GM19351 (cell line): Measurements from ENCODE around the gene RBM47.

Experiments
- ATAC-seq: cut with Tn5 transposase; IDR thresholded peaks from one replicate; pipeline ENCODE4 v1.9.1; 2021; ENCODE audit warnings: mild to moderate bottlenecking, moderate library complexity; ENCODE audit not compliant: unreplicated experiment

Gene RBM47

DNA sequence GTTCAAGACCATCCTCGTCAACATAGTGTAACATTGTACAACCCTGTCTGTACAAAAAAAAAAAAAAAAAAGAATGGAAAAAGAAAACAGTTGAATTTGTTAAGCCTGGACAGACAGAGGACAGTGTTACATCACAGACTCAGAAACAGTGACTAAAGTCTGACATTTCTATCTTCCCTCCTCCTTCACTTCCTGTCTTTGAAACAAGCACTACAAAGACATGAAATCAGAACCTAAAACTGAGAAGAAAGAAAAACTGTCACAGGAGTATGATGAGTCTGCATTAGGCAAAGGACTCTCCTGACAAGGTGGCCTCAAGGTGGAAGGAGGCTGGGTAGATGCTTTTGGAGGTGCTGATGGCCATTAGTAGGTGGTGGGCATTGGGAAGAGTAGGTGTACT lies 126.7 kb downstream of the RBM47 start:
- ATAC-seq: peak; percentile 64

DNA sequence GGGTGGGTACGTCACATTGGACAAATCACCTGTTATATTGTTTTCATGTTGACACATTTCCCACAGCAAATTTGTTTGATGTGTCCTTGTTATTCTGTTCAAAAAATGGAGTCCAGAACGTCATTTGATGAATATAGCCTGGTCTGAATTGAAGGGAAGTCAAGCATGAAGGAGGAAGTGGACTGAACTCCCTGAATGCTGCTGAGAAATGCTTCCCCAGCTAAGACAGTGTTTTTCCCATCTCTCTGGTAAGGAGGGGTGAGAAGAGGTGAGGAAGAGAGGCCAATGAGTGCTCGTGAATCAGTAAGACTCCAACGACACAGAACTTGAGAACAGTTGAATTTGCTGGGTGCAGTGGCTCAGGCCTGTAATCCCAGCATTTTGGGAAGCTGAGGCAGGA lies 127.4 kb downstream of the RBM47 start:
- ATAC-seq: no peak

DNA sequence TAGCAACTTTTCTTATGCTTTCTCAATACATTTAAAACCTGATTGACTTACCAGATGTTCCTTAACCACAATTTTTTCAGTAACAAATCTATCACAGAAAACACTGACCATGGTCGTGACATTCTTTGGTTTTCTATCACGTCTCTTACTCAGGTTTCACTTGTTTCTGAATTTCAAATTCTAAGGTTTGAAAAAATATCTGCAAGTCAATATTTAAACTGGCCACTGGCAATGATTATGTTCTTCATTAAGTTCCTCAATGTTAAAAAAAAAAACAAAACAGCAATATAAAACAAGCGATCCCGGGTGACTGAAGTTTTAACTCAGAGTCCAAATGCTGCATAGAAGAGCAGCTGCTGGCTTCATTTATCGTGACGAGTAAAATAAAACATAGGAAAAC lies 128.9 kb downstream of the RBM47 start:
- ATAC-seq: no peak

- no peak for ATAC-seq
Observed at GRCh38 chr4:40493160-40493559, 136.5 kb downstream of the RBM47 start.

DNA sequence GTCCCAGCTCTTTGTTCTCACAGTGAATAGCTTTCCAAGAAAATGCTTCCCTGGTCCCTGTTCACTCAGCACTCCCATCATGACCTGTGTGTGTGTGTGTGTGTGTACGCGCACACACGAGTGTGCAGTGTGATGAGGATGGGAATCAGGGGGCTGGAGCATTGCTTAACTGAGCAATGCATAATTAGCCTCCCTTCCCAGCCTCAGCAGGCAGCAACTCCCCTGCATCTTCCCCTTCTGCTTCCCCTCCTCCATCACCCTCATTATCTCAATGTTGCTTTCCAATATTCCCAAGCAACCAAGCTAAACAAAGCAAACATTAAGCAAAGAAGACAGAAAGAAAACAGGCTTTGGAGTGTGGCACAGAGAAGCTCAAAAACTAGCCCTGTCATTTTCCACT lies 137.0 kb downstream of the RBM47 start:
- ATAC-seq: no peak

GRCh38 chr4:40490481-40490880 lies 139.2 kb downstream of the RBM47 start:
- ATAC-seq: no peak

GRCh38 chr4:40489961-40490360 lies 139.7 kb downstream of the RBM47 start:
- ATAC-seq: no peak

GRCh38 chr4:40486534-40486933 lies 143.1 kb downstream of the RBM47 start:
- ATAC-seq: no peak

DNA sequence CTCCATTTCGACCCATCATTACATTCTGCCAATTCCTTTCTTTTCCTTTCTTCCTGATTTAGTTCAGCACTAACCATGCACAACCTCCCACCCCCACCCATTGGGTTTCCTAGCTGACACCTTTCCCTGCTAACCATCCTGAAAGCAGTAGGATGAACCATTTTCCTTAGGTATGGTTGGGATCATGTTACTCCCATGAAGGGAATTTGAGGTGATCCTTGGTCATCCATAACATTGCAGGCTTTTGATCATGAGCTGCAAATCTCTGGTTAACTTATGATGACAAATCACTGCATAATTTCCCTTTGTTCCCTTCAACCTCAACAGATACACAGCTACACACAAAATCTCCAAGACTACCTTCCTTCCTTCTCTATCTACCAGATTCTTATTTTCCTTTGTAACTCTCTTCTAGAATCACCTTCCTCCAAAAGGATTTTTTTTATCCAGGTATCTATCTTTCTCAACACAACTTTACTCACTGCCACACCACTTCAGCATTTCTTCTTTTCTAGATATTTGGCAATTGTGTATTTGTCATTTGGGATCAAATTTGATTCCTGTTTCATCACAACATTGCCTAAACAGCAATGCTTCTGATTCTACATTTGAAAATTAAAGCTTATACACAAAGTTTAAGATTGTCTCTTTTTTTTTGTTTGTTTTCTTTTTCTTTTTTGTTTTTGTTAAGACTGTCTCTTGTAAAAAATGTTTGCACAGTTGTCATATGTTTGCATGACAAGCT lies 145.1 kb downstream of the RBM47 start:
- ATAC-seq: no peak

DNA sequence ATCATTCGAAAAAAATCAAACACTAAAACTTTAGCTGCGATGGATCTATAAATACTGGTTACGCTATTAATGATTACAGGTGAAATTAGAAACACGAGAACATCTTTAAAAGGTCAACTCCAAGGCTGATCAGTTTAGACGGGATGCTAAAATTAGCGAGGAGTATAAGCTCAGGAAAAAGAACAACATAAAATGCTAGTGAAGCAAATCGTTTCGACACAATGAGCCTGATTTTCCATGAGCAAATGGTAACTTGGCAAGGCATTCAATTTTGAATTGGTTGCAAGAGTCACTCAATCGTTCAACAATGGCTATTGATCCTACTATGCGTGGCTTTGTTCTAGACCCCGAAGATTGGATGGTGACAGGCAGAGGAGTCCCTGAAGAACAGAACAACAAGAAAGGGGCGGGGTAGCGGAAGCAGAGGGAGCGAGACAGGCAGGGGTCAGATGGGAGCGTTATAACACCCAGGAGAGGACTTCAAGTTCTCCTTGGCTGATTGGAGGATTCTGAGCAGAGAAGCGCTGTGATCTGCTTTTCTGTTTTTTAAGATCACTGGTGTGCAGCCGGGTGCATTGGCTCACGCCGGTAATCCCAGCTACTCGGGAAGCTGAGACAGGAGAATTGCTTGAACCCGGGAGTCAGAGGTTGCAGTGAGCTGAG lies 146.5 kb downstream of the RBM47 start:
- ATAC-seq: no peak

GRCh38 chr4:40481977-40482376 lies 147.7 kb downstream of the RBM47 start:
- no peak for ATAC-seq

DNA sequence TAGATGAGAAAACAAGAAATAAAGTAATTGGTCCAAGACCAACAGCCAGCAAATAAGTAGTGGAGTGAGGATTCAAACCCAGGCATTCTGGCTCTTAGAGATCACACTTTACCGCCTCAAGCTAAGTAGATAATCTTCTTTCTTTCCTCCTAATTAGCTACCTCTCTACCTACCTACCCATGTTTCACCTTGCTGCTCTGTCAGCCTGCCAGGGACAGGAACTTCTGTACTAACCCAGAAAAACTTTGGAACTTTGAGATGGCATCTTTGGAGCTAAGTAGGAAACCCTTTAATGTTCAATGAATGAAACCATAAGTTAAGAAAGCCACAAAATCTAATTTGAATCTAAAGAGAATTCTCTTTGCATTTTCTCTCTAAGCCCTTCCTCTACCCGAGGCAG lies 149.4 kb downstream of the RBM47 start:
- ATAC-seq: no peak

- no peak for ATAC-seq
Observed at GRCh38 chr4:40479378-40479777, 150.3 kb downstream of the RBM47 start.

DNA sequence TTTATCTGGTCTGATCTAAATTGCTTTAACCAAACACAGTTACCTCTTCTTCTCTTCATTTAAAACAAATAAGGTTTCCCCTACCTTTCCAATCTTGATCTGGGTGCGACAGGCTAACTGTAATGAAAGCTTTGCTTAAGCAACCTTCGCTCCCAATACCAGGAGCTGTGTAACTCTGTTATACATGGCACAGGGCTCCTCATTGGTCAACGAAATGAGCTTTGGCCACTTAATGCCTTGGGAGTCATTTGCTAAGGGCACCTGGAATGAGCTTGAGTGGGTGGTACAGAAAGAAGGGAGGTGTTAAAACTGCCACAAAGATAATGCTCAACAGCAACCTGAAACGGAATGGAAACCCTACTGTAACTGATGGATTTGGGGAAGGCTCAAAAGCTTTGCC lies 154.1 kb downstream of the RBM47 start:
- no peak for ATAC-seq

DNA sequence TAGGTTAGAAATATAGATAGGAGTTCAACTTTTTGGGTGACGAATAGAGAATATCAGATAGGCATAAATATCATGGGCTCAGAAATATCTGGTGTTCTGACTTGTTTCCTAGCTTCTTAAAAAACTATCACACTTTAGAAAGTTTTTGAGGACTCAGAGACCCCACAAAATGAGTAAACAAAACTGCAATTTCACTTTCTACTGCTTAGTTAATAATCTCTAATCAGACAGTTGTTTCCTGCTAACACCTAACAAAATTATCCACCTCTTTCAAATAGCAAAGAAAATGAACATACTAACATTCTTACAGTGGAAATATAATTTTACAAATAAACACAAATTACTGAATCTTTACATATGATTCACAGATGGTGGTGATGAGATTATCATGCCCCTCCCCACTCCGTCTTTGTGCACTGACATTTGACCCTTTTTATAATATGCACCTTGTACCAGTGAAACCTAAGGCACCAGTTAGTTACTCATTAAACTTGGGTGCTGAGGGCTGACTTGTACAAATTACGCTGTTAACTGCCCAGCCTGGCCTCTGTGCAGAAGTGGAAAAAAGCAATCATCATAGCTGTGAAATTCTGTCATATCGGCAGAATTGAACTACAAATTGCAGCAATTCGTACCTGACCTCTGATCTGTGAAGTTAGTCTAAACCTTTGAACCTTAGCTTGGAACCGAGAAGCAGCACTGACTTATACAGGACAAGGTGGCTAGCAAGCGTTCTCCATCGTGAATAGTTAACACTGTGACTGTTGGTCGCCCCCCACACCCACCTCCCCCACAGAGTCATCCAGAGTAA lies 155.9 kb downstream of the RBM47 start:
- no peak for ATAC-seq

DNA sequence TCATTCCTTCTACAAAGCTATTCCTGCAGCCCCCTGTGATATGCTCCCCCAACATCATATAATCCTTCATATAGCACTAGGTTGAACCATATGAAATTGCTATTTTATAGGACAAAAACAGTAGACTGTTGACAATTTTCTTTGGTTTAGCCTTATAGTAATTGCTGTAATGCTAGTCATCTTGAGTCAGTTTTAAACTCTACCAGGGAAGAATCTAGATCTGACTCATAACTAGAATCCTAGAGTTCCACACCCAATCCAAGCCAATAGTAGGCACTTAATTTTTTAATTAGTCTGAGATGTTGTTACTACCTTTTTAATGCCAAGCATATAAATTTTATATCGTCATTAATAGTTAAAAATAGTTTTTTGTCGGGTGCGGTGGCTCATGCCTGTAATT lies 157.7 kb downstream of the RBM47 start:
- no peak for ATAC-seq

DNA sequence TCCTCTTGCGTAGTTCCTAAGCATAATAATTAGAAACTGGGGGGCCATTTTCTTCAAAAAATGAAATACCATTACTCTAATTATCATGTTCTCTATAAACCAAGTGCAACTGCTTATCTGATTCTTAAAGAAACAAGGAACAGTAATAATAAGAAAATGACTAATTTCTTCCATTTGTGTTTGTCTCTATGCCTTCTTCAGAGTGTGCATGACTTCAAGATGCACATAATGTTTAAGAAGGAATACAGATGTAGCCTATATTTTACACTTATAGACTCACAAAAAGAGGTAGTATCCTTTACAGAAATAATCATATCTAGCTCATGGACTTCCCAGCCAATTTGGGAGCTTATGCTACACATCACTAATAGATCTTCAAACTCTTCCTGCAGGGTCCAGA lies 162.9 kb downstream of the RBM47 start:
- no peak for ATAC-seq

DNA sequence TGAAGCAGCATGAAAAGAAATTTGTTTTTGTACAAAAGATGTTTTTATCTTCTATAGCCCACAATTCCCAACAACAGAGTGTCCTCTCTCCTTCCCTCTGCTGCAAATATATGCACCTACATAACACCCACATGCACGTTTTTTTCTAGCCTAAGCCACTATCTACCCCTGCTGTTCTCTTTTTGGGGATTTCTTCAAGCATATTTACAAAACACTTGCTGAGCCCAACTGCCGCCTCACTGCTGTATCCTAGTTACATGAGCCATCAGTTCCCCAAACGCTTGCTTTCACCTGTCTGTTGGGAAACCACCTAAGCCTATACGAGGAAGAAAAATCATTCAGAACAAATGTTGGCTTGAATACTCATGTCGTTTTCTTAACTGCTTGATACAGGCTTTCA lies 167.3 kb downstream of the RBM47 start:
- peak; percentile 87 for ATAC-seq

DNA sequence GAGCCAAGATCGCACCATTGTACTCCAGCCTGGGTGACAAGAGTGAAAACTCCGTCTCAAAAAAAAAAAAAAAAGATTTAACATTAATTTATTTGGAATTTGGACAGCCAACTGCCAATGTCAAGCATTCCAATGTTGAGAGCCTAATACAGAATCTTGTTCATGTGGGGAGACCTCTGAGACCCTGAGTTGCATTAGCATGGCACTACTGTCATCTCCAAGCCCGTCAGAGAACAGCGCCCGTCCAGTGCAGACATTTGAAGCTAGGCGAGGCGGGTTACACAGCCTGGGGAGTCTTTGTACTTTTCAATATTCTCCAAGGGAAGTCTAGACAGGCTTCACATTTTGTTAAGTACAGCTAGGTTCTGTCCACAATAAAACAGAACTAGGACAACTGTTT lies 167.8 kb downstream of the RBM47 start:
- ATAC-seq: no peak

- no peak for ATAC-seq
Observed at GRCh38 chr4:40461062-40461461, 168.6 kb downstream of the RBM47 start.

DNA sequence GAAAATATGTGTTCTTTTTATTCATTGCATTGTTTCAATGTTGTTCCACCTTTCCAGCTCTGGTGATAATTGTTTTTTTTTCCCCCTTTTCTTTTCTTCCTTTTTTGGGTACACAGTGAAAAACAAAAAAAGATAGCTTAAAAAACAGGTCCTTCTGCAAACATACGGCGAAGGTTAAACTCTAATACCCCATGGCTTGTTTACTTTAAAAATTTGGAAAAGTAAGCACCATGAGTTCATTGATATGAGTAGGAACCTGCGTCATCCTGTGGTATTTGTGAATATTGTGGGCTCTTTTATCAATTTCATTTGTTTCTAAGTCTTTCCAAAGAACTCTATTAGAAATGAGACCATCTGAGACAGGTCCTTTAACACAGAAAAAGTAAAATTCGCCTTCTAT lies 171.0 kb downstream of the RBM47 start:
- no peak for ATAC-seq

DNA sequence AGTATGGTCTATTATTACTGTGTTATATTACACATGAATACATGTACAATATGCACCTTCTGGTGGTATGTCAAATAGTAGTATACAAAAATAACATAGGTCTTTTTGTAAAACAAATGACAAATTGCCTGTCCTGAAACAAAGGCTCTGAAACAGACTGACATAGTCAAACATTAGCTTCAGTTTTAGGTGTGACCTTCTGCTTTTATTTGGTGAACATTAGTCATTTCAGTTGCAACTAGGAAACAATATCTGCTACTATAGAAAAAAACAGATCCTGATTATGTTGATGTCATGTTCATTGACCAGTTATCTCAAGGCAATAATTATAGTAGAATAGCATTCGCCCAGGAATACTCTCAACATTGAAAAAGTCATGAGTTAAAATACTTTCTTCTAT lies 171.6 kb downstream of the RBM47 start:
- ATAC-seq: no peak
